Right atrium auricular region (tissue), 2 donors: ENCODE results near the gene BBS9. TPM values are rescaled to one million over a fixed set of nuclear protein-coding genes. Genes with fewer than 3 reads are reported as not detected.

Experiments
- DNase-seq: peaks from one replicate; pipeline ENCODE4 v3.0.0-alpha.2; 2019; ENCODE audit warnings: low spot score
- H3K27ac ChIP-seq, 2 donors: fragments of 200-600 bp; sonication (generic); 1 replicate in 1 of 2; 2 replicates in 1 of 2; pipeline ENCODE4 v1.5.1; 2016 to 2019
- H3K27me3 ChIP-seq, 2 donors: fragments of 200-600 bp; sonication (generic); one replicate each; pipeline versions ENCODE4 v1.5.1 to v1.6.0; 2017 to 2019
- H3K36me3 ChIP-seq: fragments of 200-600 bp; sonication (generic); one replicate; pipeline ENCODE4 v1.5.1; 2016
- H3K4me1 ChIP-seq, 2 donors: fragments of 200-600 bp; sonication (generic); one replicate each; pipeline versions ENCODE4 v1.5.1 to v1.6.0; 2017 to 2019
- H3K4me3 ChIP-seq, 2 donors: fragments of 200-600 bp; sonication (generic); 1 replicate in 1 of 2; 2 replicates in 1 of 2; pipeline ENCODE4 v1.5.1; 2017 to 2019; ENCODE audit warnings: mild to moderate bottlenecking in 1 of 2, moderate library complexity in 1 of 2
- H3K9me3 ChIP-seq, 2 donors: fragments of 200-600 bp; sonication (generic); one replicate each; pipeline ENCODE4 v1.5.1; 2019
- CTCF ChIP-seq, 2 donors: fragments of 200-600 bp; sonication (generic); IDR thresholded peaks; one replicate each; pipeline ENCODE4 v1.5.1; 2019; ENCODE audit warnings: antibody characterized with exemption in 2 of 2
- total RNA-seq, 2 donors: library from RNA; depleted of rRNA; stranded (reverse); fragments of >200 nt; gene quantifications; one replicate each; pipeline ENCODE4 v1.1.0, GENCODE V29; 2016

The BBS9 gene
- total RNA-seq, 2 donors from 2014 or later = 13.3 to 13.8 TPM

DNA sequence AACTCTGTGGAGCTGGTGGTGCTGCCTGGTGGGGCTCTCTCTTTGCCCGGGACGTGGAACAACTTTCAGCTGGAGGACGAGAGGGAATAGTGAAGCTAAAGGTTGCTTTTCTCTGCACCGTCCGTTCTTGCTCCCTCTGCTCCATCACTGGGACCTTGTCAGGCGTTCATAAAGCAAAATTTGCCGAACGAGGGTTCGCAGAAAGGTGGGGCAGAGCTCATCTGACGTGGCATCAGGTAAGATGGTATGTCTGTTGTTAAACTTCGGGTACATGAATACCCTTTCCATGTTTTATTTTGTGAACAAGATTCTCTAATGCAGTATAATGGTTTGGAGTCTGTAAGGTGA, 416 bp downstream of the BBS9 start:
- TF ChIP-seq CTCF (IDR thresholded peaks at IDR 0.05) = no peak
- H3K9me3 ChIP-seq = no peaks in the 10 kb centered on the region
- peaks cover 0 to 15% of the 10 kb centered on the region in 2 donors for H3K4me1 ChIP-seq
- no peak for DNase-seq
- peak overlapping the region; percentile 83 to 86 for H3K27ac ChIP-seq
- H3K27me3 ChIP-seq = no peaks in the 10 kb centered on the region
- no peaks in the 10 kb centered on the region for H3K36me3 ChIP-seq
- peak overlapping the region; percentile 61 to 74 for H3K4me3 ChIP-seq

- Histone ChIP-seq H3K27ac (no peak overlapping the region), H3K4me1 (peaks cover 0 to 15% of the 10 kb centered on the region in 2 donors), H3K36me3 (no peaks in the 10 kb centered on the region), H3K9me3 (no peaks in the 10 kb centered on the region), H3K4me3 (peak overlapping the region; percentile 61 to 74), H3K27me3 (no peaks in the 10 kb centered on the region)
- no peak for TF ChIP-seq CTCF (IDR thresholded peaks at IDR 0.05)
- no peak for DNase-seq
Measured at GRCh38 chr7:33130184-33130583, 820 bp downstream of the BBS9 start.

GRCh38 chr7:33137103-33137502, 7.7 kb downstream of the BBS9 start:
- H3K4me3 ChIP-seq = no peak overlapping the region
- no peaks in the 10 kb centered on the region for H3K9me3 ChIP-seq
- H3K4me1 ChIP-seq = no peaks in the 10 kb centered on the region
- DNase-seq = no peak
- H3K27me3 ChIP-seq = no peaks in the 10 kb centered on the region
- TF ChIP-seq CTCF (IDR thresholded peaks at IDR 0.05) = no peak
- H3K27ac ChIP-seq = no peak overlapping the region
- H3K36me3 ChIP-seq = no peaks in the 10 kb centered on the region

DNA sequence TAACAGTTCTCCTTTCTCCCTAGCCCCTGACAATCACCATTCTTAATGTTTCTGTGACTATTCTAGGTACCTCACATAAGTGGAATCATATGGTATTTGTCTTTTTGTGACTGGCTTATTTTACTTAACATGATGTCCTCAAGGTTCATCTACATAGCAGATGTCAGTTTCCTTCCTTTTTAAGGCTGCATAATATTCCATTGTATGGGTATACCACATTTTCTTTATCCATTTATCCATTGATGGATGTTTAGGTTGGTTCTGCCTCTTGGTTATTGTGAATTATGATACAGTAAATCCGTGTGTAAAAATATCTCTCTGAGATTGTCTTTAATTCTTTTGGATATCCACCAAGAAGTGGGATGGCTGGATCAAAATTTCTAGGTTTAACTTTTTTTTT, 13.2 kb downstream of the BBS9 start:
- no peaks in the 10 kb centered on the region for H3K36me3 ChIP-seq
- H3K27ac ChIP-seq = no peak overlapping the region
- no peaks in the 10 kb centered on the region for H3K4me1 ChIP-seq
- DNase-seq = no peak
- peaks cover 0 to 4% of the 10 kb centered on the region in 2 donors for H3K9me3 ChIP-seq
- H3K4me3 ChIP-seq = no peak overlapping the region
- TF ChIP-seq CTCF (IDR thresholded peaks at IDR 0.05) = no peak
- H3K27me3 ChIP-seq = no peaks in the 10 kb centered on the region

DNA sequence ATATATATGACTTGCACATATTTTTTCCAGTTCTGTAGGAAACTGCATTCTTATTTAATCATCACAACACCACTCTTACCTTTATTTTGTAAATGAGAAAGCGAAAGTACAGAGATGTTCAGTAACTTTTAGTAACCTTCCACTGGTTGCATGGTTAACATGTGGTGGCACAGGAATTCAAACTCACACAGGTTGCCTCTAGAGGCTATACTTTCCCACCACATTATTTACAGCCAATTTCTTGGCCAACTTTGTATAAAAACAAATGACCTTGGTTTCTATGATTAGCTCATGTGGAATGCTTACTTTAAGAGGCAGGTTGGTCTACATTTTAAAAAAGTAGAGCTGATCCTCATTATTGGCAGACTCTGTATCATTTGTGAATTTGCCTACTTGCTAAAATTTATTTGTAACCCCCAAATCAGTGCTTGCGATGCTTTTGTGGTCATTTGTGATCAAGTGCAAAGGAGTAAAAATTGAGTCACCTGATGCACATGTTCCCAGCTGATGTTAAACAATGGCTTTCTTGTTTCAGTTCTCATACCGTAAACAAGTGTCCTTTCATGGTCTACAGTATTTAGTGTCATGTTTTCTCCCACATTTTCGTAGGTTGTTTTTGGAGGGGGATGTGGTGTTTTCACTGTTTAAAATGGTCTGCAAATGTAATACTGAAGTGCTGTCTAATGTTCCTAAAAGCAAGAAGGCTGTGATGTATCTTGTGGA, 14.8 kb downstream of the BBS9 start:
- peaks cover 0 to 4% of the 10 kb centered on the region in 2 donors for H3K9me3 ChIP-seq
- H3K4me3 ChIP-seq = no peak overlapping the region
- no peak for TF ChIP-seq CTCF (IDR thresholded peaks at IDR 0.05)

DNA sequence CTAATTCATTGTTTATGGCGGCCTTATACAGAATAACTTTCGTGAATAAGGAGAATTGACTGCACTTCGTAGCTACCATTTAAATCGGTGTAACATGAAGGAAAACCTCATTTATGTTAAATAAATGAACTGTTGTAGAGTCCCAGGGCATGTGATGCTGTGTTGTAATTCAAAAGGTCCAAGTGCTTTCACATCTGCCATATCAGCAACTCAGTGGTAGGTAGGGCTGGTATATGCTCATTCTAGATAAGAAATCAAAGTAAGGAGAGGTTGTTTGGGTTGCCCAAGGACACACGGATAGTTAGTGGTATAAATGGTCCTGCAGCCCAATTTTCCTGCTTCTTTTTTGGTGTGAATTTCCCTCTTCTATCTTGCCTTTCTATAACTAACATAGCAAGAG, 15.8 kb downstream of the BBS9 start:
- no peak for DNase-seq
- H3K9me3 ChIP-seq = peaks cover 0 to 4% of the 10 kb centered on the region in 2 donors
- H3K36me3 ChIP-seq = no peaks in the 10 kb centered on the region
- no peaks in the 10 kb centered on the region for H3K27me3 ChIP-seq
- H3K4me3 ChIP-seq = no peak overlapping the region
- H3K27ac ChIP-seq = no peak overlapping the region
- no peaks in the 10 kb centered on the region for H3K4me1 ChIP-seq
- no peak for TF ChIP-seq CTCF (IDR thresholded peaks at IDR 0.05)

More for the DNA sequence above, 14.8 kb downstream of the BBS9 start:
- Histone ChIP-seq H3K27ac (no peak overlapping the region), H3K27me3 (no peaks in the 10 kb centered on the region), H3K36me3 (no peaks in the 10 kb centered on the region), H3K4me1 (no peaks in the 10 kb centered on the region)
- DNase-seq = no peak
